HT1080 (cell line): ENCODE results near the gene SCN9A. TPM values are rescaled to one million over a fixed set of nuclear protein-coding genes. Genes with fewer than 3 reads are reported as not detected.
"Not testable (repeated sequence)": the region's sequence is repeated elsewhere in the genome, so short reads cannot be mapped to it uniquely, and the experiment has no call there.

Experiments used
- DNase-seq: peaks from one replicate; pipeline ENCODE4 v3.0.0-alpha.2; 2015; ENCODE audit warnings: low read depth
- total RNA-seq: library from RNA; depleted of rRNA; stranded (reverse); fragments of >200 nt; shearing (Covaris generic); gene quantifications from 2 replicates; pipeline ENCODE4 v1.2.3, GENCODE V29; 2014

Gene SCN9A
- total RNA-seq, 1 experiment from 2014 or later: 1.1 TPM

DNA sequence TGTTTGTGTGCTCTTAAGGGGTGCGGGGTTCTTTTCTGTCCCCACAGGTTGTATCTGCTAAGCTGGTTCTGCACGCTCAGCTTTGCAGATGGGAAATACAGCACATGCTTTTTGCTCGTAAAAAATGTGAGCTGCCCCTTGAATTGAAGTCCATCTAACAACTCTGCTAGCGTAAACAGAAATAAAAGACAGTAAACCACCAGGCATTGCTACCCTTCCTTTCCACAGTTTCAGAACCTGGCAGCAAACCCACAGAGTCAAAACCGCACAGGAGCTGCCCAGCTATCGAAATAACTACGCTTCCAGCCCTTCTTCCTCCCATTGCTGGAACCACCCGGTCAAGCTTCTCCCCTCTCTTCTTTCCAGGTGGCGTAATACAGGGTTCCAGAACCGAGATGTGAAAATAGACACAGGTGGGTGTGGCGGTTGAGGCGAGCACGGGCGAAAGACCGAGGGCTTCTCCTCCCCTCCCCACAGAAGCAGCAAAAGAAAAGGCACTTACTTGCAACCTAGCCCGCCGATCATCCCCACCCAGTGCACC, 479 bp downstream of the SCN9A start:
- peak; percentile 31 for DNase-seq

DNA sequence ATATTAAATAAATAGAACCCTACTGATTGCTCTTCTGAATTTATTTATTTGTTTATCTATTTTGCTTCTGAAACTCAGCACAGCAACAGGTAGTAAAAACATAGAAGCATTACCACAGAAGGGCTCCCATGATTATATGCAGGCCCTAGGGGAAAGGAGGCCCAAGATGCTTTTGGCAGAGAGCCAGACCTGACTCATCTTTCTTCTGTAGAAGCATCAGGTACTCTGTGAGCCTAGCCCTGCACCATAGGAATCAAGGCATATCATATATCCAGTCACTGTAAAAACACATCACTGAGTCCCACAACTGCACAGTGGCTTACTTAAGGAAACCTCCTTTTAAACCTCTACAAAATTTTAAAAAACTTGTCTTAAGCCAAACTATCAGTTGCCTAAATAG, 1.8 kb downstream of the SCN9A start:
- DNase-seq: peak; percentile 83

DNA sequence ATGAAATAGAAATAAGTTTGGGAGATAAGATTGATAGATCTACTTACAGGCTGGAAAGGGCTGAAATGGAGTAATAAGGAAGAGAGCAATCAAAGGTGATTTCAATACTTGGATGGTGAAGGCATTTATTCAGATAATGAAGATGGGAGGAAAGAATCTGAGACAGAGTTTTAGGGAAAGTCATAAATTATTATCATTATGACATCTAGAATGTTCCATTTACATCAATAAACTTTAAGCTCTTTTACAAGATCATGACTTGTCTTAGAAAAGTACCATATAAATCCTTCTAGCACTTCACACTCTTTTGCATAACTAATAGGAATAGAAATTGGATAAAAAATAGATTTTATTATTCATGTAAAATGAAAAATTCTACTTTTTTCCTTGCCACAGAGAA, 2.2 kb downstream of the SCN9A start:
- no peak for DNase-seq

DNA sequence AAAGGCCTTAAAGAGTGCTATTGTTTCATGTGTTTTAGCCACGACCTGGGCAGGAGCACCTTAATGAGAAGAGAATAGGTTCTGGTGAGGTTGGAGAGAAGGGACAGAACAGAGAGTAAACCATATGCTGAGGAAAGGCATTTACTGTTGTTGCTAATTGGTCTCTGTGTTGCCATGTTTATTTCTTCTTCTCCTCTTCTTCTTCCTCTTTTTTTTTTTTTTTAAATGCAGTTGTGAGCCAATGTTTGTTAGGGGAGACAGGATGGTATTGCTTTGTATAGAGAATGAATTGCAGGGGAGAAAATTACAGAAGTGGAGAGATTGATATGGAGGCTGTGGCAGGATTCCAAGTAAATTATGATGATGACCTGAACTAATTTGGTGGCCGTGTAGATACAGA, 2.6 kb downstream of the SCN9A start:
- no peak for DNase-seq

DNA sequence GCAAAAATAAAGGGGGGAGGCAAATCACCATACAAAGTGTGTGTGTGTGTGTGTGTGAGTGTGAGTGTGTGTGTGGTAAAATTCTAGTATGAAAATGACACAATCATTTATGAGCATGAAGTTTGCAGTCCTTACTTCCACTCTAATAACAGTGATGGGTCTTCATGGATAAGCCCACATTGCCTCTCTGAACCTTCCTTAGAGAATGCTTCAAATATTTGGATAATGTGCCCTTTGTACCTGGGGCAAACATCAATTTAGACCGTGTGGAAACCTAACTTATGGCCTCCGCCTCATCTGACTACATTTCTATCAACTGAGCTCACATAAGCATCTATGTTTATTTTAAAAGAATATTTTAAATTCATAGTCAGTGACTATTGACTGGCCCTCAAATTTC, 3.7 kb downstream of the SCN9A start:
- DNase-seq: no peak

DNA sequence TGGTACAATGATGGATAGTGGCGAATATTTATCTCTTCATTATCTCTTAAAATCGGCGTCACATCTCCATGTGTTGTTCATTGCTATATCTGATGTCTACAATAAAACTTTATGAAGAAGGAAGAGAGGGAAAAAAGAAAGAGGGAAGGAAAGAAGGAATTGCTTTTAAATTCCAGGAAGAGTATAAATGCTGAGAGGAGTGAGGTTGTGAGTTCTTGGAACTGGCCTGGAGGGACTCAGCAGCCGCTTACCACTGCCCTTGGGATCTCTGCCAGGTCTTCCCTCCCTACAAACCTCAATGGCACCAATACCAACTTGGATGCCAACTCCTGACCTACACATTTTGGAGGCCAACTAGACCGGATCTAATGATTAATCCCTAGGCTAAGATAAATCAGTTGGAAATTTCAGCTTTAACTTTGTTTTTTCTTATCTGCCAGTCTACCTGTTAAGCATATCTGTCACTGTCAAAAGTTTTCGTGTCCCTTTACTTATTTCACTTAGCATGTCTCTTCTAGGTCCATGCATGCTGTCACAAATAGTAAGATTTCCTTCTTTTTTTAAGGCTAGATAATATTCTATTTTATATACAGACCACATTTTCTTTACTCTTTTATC, 9.8 kb downstream of the SCN9A start:
- peak; percentile 48 for DNase-seq

DNA sequence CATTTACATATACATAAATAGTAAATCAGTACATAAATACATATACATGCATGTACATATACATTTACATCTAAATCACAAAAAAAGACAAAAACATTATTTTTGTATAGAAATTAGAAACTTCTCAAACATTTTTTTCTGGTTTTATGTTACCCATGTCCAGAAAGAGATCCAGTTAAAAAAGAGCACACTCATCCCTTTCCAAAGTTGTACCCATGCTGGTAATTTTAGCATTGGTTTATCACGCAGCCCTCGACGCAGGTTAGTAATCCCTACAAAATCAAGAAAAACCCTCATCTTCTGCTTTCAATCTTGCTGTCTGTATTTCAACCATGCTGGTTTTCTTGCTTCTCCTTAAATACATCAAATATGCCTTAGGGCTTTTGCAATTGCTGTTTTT, 10.5 kb downstream of the SCN9A start:
- no peak for DNase-seq

DNA sequence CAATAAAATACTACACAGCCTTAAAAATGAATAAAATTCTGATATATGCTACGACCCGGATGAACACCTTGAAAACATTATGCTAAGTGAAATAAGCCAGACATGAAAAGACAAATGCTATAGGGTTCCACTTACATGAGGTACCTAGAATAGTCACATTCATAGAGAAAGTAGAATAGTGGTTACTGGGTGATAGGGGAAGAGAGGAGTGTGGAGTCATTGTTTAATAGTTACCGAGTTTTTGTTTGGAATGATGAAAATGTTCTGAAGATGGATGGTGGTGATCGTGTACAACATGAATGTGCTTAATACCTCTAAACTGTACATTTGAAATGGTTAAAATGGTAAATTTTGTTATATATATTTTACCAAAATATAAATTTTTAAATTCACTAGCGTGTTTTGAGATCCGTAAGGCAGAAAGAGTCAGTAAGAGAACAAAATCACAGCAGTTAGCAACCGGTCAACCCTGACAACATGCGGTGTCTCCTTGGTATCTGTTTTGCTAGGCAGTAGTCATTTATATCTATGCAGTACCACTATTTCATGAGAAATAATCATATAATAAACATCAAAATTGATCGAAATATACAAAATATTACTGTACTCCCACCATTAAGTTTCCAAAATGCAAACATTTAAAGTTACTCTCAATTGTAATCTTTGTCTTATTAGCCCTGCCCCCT, 11.1 kb downstream of the SCN9A start:
- no peak for DNase-seq

DNA sequence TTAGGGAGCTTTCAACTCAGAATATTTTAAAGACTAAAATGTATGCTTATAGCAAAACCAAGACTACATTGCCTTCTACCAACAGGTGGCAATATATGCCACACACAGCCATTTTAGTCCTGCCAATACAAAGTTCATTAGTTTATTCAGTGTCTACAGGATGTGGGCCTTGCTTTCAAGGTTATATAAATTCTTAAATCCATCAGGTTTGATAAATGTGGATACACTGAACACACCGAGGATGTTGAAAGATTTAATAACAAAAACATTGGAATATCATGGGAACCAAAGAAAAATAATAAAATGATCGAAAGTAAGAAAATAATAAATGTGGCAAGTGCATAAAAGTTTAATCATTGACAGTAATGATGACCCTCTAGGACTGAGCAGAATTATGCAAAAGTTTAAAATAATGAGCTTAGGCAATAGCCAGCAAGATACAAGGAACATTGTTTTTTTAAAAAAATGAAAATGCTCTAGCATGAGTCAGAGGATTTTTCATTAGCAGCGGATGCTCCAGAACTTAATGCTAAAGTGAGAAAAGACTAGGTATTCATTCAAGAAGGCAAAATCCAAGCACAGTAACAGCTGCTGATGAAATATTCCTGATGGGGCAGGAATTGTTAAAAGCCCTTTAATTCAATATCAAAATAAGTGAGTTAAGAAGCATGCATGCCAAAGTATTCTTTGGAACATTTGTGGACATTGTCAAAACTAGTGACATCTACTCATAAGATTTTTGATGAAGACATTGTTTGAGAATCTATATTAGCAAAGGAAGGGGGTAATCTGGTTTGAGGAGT, 14.2 kb downstream of the SCN9A start:
- peak; percentile 39 for DNase-seq

DNA sequence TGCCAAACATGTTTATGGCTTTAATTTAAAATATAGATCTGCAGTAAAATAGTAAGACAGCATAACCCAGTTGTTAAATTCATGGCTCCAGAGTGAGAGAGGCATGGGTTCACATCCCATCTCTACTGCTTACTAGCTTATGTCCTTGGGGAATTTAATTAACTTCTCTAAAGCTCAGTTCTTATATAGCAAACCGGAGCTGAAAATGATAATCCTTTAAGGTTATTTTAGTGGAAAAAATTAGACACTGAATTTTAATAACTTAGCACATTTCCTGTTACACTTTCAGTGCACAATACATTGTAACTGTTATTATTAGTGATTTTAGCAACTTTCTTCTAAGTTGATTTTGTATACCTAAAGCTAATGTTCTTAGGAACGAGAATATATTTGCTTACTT, 14.8 kb downstream of the SCN9A start:
- no peak for DNase-seq

DNA sequence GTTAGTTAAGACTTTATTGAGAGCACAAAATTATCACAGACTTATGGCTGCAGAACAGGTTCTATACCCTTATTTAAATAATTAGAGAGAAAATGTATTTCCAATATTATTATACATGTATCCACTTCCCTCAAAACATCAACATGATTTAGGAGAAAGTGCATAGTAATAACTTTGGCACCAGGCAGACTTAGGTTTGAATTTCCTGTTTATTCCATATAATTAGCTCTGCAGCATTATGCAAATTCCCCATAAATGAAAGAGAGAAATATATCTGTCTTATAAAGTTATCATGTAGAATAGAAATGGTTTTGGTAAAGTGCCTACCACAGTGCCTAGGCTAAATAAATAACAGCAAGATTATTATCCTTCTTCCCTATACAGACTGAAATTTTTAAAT, 15.3 kb downstream of the SCN9A start:
- DNase-seq: no peak

DNA sequence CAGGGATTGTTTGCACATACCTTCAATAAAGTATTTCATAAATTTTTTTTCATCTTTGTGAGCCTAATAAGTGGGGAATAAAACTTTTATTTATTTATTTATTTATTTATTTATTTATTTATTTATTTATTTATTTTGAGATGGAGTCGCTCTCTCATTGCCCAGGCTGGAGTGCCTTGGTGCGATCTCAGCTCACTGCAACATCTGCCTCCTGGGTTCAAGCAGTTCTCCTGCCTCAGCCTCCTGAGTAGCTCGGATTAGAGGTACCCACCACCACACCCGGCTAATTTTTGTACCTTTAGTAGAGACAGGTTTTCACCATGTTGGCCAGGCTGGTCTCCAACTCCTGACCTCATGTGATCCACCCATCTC, 17.8 kb downstream of the SCN9A start:
- DNase-seq: not testable (repeated sequence)

DNA sequence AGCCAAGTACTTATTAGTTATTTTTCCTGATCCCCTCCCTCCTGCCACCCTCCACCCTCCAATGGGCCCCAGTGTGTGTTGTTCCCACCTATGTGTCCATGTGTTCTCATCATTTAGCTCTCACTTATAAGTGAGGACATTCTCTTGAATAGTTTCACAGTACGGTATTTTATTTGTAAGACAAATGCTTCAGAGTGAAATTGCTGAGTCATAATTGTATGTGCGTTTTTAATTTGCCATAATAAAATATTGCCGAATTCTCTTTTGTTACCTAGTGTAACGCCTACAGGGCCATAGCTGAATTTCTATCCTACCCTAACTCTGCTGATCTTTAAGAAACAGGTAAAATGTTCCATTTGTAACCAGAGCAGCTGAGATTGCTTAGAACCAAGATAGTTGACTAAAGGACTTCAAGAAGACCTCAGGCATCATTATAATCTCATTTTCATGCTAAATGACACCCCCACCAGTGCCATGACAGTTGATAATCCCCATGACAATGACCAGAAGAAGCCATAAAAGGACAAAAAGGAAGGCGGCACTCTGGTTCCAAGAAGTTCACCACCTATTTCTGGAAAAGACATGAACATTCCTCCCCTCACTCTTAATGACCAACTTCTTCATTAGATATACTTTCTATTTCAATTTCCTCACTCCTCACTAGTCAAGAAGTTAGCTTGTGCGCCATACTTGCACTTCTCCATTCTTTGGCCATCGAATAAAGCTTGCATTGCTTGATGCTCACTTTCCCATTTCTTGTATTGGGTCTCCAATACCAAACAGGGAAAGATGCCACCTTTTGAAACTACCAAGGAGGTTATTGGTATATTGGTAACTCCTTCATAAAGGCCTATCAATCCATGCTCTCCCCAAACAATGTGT, 18.4 kb downstream of the SCN9A start:
- DNase-seq: no peak

DNA sequence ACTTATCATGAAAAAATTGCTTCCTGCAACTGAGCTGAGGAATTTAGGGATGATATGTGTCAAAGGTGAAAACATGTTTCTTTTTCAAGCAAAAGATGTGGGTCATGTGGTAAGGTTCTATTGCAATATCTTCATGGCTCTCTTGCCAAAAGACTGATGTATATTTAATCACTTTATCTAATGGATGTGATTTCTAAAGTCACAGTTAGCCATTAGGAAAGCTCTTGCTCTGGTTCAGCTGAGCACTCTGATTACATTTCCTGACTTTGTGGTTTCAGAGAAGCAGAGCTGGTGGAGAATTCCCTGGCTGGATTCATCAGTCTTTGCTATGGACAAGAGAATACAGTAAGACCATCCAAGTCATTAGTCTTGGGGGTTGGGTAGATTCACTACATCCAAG, 24.4 kb downstream of the SCN9A start:
- peak; percentile 24 for DNase-seq

DNA sequence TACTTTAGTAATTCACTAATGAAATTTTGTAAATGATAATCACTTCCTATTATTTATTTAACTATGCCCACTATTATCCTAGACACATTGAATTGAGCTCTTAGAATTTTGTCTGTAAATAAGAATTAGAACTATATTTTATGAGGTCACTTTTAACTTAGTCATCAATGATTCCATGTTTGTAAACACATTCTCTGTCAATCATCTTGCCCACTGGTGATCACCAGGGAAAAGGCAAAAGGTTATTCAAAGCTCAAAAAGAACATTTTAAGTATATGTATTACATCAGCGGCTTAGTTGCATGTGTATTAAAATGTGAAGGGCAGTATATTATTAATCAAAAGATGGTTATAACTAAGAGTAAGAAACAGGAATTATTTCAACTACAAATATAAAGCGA, 25.2 kb downstream of the SCN9A start:
- no peak for DNase-seq

DNA sequence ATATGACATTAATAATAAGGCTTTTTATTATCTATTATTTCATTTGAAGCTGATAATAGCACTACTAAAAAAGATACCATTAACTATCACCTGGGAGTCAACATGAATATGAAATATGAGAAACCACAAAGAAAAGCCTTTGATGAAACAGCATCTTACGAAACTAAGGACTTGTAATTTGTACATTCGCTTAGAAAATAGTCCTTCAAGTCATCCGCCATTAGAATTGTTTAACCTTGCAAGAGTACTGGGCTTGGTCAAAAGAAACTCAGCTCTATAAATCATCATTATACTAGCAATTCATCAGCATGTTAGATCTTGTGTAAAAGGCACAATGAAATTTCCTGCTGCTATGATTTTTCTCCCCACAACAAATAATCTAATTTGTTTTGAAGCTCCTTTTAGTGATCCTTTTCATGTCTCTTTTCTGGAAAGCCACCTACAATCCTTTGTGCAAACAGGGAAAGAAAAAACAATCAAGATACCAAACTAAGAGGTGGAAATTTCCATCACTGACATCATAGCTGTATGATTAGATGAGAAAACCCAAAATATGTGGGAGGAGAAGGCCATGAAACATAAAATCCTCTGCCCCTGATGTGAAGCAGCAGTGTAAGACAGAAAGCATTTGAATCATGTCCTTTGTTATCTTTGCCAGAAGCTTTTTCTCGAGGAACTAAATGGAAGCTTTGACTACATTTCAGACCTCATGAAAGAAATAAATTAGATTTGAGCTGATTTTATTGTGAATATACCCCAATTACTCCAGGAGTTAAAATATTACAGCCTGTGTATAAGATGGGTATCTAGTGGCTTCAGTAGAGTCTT, 31.2 kb downstream of the SCN9A start:
- DNase-seq: no peak

DNA sequence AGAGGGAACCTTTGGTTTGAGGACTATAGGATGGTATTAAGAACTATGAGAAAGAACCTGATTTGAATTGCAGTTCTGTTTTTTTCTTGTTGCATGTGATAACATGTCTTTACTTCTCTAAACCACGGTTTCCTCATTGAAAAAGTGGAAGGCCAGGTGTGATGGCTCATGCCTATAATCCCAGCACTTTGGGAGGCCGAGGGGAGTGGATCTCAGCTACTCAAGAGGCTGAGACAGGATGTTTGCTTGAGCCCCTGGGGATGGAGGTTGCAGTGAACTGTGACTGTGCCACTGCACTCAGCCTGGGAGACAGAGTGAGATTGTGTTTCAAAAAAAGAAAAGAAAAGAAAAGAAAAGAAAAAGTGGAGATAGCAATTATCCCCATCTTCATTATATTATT, 32.3 kb downstream of the SCN9A start:
- DNase-seq: no peak

DNA sequence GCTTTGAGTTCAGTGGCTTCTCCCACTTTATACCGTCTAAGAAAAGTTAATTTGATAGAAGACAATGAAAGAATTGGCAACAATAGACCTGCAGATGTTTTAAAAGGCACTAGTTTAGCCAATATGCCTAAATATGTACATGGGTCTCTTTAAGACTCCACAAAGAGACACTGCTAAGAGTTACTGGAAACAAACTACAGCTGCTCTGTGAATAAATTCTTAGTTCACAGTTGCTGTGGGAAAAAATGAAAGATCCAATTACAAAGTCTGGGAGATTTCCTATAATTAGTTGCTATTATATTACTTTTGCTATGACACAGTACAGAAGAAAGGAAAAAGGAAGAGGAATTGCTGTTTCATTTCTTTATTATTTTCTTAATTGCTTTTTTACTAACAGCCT, 34.3 kb downstream of the SCN9A start:
- no peak for DNase-seq

DNA sequence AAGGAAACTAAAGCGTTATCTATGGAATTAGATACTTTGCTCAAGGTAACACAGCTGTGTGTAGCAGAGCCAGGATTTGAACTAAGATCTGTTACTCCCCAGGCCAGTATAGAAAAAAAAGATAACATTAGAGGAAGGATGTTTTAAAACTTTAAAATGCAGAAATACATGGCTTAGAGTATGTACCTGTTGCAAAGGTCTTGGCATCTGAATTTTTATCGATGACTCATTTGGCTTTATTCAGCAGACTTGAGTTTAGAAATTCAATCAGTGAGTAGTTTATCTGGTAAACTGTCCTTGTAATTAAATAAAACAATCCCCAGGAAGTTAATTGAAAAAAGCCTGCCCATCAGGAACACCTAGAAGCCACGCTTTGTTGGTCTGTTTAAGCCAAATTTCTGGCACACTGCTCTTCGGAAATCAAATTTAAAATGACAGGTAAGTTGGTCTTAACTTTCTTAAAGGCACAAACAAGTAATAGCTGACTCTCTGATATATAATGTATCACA, 36.9 kb downstream of the SCN9A start:
- no peak for DNase-seq

DNA sequence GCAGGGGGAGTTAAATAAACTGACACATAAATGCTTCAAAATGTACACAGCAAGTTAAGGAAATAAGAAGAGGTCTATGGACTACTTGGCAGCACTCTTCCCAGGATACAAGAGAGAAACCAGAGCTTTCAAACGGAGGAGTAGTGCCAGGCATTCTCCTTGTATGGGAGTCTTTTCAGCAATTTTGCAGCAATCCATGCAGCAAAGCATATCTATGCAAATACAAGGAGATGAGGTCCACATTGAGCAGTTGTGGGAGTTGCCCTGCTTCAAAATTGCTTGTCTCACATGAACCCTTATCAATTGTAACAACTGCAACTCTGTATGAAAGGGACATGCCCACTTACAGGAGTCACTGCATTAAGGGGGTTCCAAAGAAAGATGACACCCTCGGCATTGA, 37.8 kb downstream of the SCN9A start:
- DNase-seq: no peak
